Measurements from ENCODE around the gene DNAI2.

Gene DNAI2

DNA sequence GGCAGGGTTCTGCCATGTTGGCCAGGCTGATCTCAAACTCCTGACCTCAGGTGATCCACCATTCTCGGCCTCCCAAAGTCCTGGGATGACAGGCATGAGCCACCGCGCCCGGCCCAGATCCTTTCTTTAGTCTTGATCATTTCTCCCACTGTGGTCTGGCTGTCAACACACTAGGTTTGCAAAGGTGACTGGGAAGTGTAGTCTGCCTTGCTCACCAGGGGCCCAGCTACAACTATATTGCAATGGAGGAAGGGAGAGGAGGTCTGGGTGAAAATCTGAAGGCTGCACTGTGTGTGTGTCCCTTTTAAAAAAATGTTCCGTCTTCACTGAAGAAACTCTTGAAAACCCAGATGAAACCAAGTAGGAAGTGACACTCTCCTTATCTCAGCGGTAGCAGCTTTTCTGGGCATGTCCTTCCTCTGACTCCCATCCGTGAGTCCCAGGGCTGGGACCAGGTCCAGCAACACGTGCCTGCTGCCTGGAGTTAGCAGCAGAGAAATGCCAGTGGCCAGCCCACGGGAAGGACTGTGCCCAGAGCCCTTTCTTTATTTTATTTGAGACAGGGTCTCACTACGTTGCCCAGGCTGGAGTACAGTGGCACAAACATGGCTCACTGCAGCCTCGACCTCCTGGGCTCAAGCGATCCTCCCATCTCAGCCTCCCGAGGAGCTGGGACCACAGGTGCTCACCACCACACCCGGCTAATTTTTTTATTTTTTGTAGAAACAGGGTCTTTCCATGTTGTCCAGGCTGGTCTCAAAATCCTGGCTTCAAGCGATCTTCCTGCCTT is 34.1 kb downstream of the DNAI2 start:
- no peak for DNase-seq

DNA sequence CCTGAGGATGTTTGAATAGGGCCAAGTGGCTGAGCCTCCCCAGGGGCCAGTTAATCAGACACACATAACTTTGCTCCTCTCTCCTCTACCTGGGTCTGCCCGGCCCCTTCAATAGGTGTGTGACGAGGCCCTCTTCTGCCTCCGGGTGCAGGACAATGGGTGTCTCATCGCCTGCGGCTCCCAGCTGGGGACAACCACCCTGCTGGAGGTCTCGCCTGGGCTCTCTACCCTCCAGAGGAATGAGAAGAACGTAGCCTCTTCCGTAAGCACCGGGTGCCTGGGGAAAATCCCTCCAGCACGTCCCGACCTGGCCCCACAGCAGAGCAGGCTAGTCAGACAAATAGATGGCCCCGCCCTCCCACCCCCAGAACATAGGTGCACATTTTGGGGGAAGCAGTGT is 35.9 kb downstream of the DNAI2 start:
- no peak for DNase-seq

GRCh38 chr17:74314877-74315276 is 40.8 kb downstream of the DNAI2 start:
- DNase-seq = no peak

DNA sequence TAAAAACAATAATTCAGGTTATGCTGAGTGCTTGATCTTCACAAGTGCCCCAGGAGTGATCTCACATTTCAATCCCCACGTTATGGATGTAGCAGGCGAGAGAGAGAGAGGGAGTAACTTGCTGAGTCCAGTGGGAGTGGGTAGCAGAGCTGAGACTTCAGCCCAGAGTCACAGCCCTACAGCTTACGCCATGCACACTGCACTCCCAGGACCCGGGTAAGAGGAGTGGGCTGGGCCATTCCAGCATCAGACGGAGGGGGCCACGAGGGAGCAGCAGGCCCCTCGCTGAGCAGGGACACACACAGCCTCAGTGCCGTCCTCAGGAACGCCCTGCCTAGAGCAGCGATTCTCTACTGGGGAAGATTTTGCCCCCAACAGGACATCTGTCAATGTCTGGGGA is 42.2 kb downstream of the DNAI2 start:
- DNase-seq = no peak

DNA sequence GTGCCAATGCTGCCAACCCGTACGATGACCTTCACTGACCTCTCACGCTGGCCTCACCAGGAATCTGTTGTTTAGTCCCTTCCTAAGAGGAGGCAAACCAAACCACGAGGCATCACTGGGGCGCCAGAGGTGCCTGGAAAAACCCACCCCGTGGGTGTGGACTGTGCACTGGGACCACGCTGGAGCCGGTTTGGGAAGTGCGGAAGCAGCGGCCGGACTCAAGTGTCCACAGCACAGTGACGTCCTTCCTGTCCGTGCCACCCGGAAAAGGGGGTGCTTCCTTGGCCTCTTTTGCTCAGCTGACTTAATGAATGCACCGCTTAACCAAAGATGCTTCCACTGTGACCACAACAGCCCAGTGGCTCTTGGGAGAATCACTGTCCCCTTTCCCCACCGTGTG is 43.0 kb downstream of the DNAI2 start:
- no peak for DNase-seq

DNA sequence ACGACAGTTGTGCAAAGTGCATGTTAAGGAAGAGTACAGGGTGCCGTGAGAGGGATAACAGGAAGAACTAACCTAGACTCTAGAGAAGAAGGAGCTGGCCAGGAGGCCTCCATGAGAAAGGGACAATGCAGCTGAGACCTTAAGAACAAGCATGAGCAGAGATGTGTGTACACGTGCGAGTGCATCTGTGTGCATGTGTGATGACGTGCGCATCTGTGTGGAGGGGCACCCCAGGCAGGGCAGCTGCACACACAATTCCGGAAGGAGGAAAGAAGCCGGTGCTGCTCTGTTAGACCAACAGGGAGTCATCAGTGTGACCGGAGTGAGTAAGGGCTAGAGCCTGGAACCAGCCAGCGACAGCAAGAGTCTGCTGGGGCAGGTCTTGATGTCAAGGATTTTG is 44.4 kb downstream of the DNAI2 start:
- no peak for DNase-seq

- DNase-seq = no peak
Measured at GRCh38 chr17:74324521-74324920, 50.5 kb downstream of the DNAI2 start.

GRCh38 chr17:74325376-74325742 is 51.3 kb downstream of the DNAI2 start:
- DNase-seq = no peak

DNA sequence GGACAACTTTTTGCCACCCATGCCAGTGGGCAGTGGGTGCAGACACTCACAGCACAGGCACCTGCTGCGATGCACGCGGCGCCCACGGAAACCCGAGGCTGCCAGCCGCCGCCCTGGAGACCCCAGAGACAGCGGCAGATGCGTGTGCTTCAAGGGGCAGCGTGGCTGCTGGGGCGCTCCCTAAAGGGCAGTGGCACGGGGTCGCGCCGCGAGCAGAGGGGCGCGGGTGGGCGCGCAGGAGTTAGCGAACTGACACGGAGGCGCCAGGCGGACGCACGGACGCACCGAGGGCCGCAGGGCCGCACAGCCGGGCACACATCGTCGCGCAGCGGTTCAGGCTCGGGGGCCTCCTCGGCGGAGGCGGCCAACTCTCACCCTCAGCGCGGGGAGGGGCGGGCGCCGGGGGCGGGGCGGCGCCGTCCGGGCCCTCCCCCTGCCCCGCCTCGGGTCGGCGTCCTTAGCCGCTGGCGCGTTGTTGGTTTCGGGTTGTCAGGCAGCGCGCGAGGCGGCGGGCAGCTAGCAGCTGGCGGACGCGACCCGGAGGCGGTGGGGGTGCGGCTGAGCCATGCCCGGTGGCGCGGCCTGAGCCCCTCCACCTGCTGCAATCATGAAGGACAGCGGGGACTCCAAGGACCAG is 51.8 kb downstream of the DNAI2 start, which contains the start of gene KIF19:
KIF19 (plus strand) TSS at position 484 of the 637 bp plus-strand sequence; CDS start at position 608, 124 bp downstream.
- DNase-seq = peak; percentile 44

DNA sequence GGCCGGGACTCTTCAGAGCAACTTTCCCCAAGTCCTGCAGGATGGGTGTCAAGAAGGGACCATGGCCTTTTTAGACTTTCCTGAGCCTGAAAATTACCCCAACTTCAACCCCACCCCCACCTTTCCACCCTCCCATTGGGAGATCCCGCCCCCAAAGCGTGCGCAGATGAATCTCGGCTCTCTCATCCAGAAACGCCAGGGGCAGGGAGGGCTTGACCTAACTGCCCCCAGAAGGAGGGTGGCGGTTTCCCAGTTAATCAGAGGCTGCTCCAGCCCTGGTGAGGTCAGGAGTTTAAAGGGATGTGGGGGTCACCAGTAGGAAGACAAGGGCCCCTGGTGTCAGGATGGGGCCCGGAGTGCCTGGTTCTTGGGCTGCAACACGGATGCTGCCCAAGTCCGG is 52.5 kb downstream of the DNAI2 start:
- DNase-seq = no peak

- DNase-seq = no peak
Measured at GRCh38 chr17:74328487-74328886, 54.5 kb downstream of the DNAI2 start.

DNA sequence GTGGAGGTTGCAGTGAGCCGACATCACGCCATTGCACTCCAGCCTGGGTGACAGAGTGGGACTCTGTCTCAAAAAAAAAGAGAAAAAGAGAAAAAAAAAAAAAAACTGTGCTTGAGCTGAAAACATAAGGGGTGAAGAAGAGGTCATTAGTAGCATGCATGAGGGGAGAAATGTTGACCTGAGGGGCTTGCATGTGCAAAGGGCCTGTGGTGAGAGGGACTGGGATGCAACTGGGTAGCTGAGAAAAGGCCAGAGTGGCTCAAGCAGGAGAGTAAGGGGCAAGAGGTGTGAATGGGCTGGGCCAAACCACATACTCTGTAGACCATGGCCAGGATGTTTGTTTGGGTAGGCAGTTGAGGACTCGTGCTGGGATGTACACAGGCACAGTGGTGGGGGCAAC is 55.3 kb downstream of the DNAI2 start:
- no peak for DNase-seq

GRCh38 chr17:74330446-74330845 is 56.4 kb downstream of the DNAI2 start:
- no peak for DNase-seq

- DNase-seq = no peak
Measured at GRCh38 chr17:74332017-74332650, 58.1 kb downstream of the DNAI2 start.

DNA sequence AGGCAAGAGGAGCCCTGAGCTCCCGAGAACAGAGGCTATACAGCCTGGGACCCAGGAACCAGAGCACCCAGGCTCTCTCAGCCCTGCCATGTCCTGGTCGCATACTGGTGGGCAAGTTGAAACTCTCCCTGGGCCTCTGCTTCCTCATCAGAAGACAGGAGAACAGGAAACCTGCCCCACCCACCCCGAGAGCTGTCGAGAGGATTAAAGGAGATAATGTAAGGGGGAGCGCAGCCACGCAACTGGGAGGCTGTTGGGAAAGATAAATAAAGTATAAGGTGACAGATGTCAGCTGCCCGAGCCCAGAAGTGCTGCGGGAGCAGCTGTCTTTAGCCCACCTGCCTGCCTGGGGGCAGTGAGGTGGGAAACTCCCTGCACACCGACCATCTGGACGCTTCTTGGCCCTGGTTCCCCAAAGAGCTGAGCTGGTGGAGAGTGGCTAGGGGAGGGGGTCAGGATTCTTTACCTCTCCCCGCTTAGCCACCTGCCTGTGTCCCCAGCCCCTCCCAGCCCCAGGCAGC is 58.8 kb downstream of the DNAI2 start:
- DNase-seq = no peak

- DNase-seq = no peak
Measured at GRCh38 chr17:74334393-74335039, 60.5 kb downstream of the DNAI2 start.

GRCh38 chr17:74335529-74336062 is 61.6 kb downstream of the DNAI2 start:
- DNase-seq = no peak

GRCh38 chr17:74336307-74336706 is 62.3 kb downstream of the DNAI2 start:
- no peak for DNase-seq

- DNase-seq = no peak
Measured at GRCh38 chr17:74337834-74338500, 63.9 kb downstream of the DNAI2 start.

DNA sequence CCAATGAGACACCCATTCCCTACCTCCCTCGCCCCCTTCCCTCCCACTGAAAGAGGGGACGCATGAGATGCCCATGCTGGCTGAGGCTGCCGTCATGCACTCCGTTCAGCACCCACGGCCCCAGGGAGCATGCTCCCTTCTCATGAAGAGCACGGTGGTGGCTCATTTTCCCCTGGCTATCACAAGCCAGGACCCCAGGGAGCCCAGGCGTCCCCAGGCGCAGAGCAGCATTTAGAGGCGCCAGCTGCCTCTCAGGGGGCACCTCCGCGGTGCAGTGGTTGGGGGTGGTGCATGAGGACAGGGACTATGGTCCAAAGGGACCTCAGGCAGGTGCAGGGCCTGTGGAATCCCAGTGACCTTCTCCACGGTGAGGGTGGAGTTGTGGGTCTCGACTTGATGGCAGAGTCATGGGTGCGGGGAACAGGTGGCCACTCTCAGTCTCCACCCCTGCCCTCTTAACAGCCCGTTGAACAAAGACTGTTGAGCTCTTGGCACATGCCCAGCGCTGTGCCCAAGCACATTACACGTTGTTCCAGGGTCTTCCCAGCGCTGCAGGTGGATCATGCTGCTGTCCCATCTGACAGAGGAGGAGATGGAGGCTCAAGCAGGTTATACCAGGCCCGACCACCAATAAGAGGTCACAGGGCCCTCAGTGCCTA is 65.6 kb downstream of the DNAI2 start:
- no peak for DNase-seq

- DNase-seq = no peak
Measured at GRCh38 chr17:74340470-74341023, 66.5 kb downstream of the DNAI2 start.

- DNase-seq = no peak
Measured at GRCh38 chr17:74342224-74342623, 68.2 kb downstream of the DNAI2 start.

Measured in activated naive CD4-positive, alpha-beta T cell treated with anti-CD3 and anti-CD28 coated beads, Interleukin-2, amount 50 U/mL, for 16 hours (primary cell).